WTC11 (cell line): ENCODE measurements around the gene SRGN. TPM values are rescaled to one million over a fixed set of nuclear protein-coding genes. Genes with fewer than 3 reads are reported as not detected.

ENCODE experiments used
- ATAC-seq: fragments of 200-7000 bp; cut with Tn5 transposase; 2 replicates; pipeline ENCODE4 v1.10.0; 2021; ENCODE audit warnings: mild to moderate bottlenecking, moderate library complexity
- CTCF ChIA-PET: fragments of 300-600 bp; sonication (Branson Sonifier 250); formaldehyde crosslinking; loops from one replicate; lab custom pipeline; 2021; ENCODE audit warnings: antibody characterized with exemption; lab: Charles Lee
- POLR2A ChIA-PET: fragments of 350-600 bp; sonication (Branson Sonifier 250); formaldehyde crosslinking; loops from one replicate; lab custom pipeline; 2021; ENCODE audit warnings: antibody characterized with exemption; lab: Charles Lee
- DNase-seq: peaks from one replicate; pipeline ENCODE4 v3.0.0; 2021; ENCODE audit warnings: low spot score
- H3K27ac Mint-ChIP-seq: 2 replicates; pipeline ENCODE4 v1.8.0; 2021; ENCODE audit warnings: mixed read lengths
- H3K27me3 Mint-ChIP-seq: 2 replicates; pipeline ENCODE4 v1.8.0; 2021; ENCODE audit warnings: low read depth, mild to moderate bottlenecking, moderate library complexity, mixed read lengths
- H3K36me3 Mint-ChIP-seq: 2 replicates; pipeline ENCODE4 v1.8.0; 2021; ENCODE audit warnings: mixed read lengths
- H3K4me1 Mint-ChIP-seq: 2 replicates; pipeline ENCODE4 v1.8.0; 2022; ENCODE audit warnings: mixed read lengths
- H3K4me3 Mint-ChIP-seq: 2 replicates; pipeline ENCODE4 v1.8.0; 2021; ENCODE audit warnings: mild to moderate bottlenecking, moderate library complexity, mixed read lengths
- H3K9me3 Mint-ChIP-seq: 2 replicates; pipeline ENCODE4 v1.8.0; 2021; ENCODE audit warnings: mixed read lengths
- ARID4B ChIP-seq: sonication (generic); formaldehyde crosslinking; IDR thresholded peaks from 2 replicates; pipeline ENCODE4 v1.8.0; 2023; ENCODE audit warnings: missing genetic modification reagents, mild to moderate bottlenecking, borderline replicate concordance
- CTCF ChIP-seq: fragments of 200-600 bp; IDR thresholded peaks from 2 replicates; pipeline ENCODE4 v1.8.0; 2022; ENCODE audit warnings: antibody characterized with exemption
- E2F1 ChIP-seq: sonication (generic); formaldehyde crosslinking; IDR thresholded peaks from 2 replicates; pipeline ENCODE4 v1.8.0; 2022; ENCODE audit warnings: mild to moderate bottlenecking, missing genetic modification reagents
- E2F4 ChIP-seq: sonication (generic); formaldehyde crosslinking; IDR thresholded peaks from 2 replicates; pipeline ENCODE4 v1.8.1; 2022; ENCODE audit warnings: low read depth, mild to moderate bottlenecking, moderate library complexity, missing genetic modification reagents, borderline replicate concordance
- ESRRA ChIP-seq: sonication (generic); formaldehyde crosslinking; IDR thresholded peaks from 2 replicates; pipeline ENCODE4 v1.8.1; 2022; ENCODE audit warnings: mild to moderate bottlenecking, missing genetic modification reagents, borderline replicate concordance
- ETV6 ChIP-seq: sonication (generic); formaldehyde crosslinking; IDR thresholded peaks from 2 replicates; pipeline ENCODE4 v1.8.1; 2022; ENCODE audit warnings: mild to moderate bottlenecking, missing genetic modification reagents
- FOXP1 ChIP-seq: sonication (generic); formaldehyde crosslinking; IDR thresholded peaks from 2 replicates; pipeline ENCODE4 v1.8.0; 2022; ENCODE audit warnings: missing genetic modification reagents, mild to moderate bottlenecking, moderate library complexity, borderline replicate concordance
- IRF1 ChIP-seq: sonication (generic); formaldehyde crosslinking; IDR thresholded peaks from 2 replicates; pipeline ENCODE4 v1.8.0; 2023; ENCODE audit warnings: missing genetic modification reagents
- JAZF1 ChIP-seq: fragments of 250-450 bp; sonication (Bioruptor Pico); IDR thresholded peaks from 2 replicates; pipeline ENCODE4 v1.9.0; 2021; ENCODE audit warnings: moderate library complexity, mild to moderate bottlenecking, inconsistent platforms
- KAT7 ChIP-seq: sonication (generic); formaldehyde crosslinking; IDR thresholded peaks from 2 replicates; pipeline ENCODE4 v1.8.1; 2023; ENCODE audit warnings: missing genetic modification reagents, mild to moderate bottlenecking, borderline replicate concordance
- MAX ChIP-seq: sonication (generic); formaldehyde crosslinking; IDR thresholded peaks from 2 replicates; pipeline ENCODE4 v1.8.0; 2022; ENCODE audit warnings: mild to moderate bottlenecking, missing genetic modification reagents
- MXD4 ChIP-seq: fragments of 250-450 bp; sonication (Bioruptor Pico); IDR thresholded peaks from 2 replicates; pipeline ENCODE4 v1.8.0; 2021; ENCODE audit warnings: mild to moderate bottlenecking, moderate library complexity, borderline replicate concordance
- NR3C1 ChIP-seq: sonication (generic); formaldehyde crosslinking; conservative IDR thresholded peaks from 2 replicates; pipeline ENCODE4 v1.8.1; 2023; ENCODE audit warnings: low read depth, mild to moderate bottlenecking, missing genetic modification reagents
- SP1 ChIP-seq: sonication (generic); formaldehyde crosslinking; conservative IDR thresholded peaks from 2 replicates; pipeline ENCODE4 v1.8.1; 2022; ENCODE audit warnings: missing genetic modification reagents
- USF2 ChIP-seq: sonication (generic); formaldehyde crosslinking; IDR thresholded peaks from 2 replicates; pipeline ENCODE4 v1.8.1; 2023; ENCODE audit warnings: mild to moderate bottlenecking, missing genetic modification reagents, moderate library complexity
- ZBTB21 ChIP-seq: sonication (generic); formaldehyde crosslinking; IDR thresholded peaks from 2 replicates; pipeline ENCODE4 v1.8.1; 2023; ENCODE audit warnings: mild to moderate bottlenecking, missing genetic modification reagents, borderline replicate concordance
- ZMAT4 ChIP-seq: fragments of 250-450 bp; sonication (Bioruptor Pico); IDR thresholded peaks from 2 replicates; pipeline ENCODE4 v1.9.0; 2021; ENCODE audit warnings: mild to moderate bottlenecking
- ZNF396 ChIP-seq: fragments of 250-450 bp; sonication (Bioruptor Pico); IDR thresholded peaks from 2 replicates; pipeline ENCODE4 v1.8.0; 2021; ENCODE audit warnings: mild to moderate bottlenecking, moderate library complexity, borderline replicate concordance
- ZNF512 ChIP-seq: sonication (generic); formaldehyde crosslinking; IDR thresholded peaks from 2 replicates; pipeline ENCODE4 v1.8.1; 2022; ENCODE audit warnings: missing genetic modification reagents, borderline replicate concordance
- ZNF671 ChIP-seq: fragments of 250-450 bp; sonication (Bioruptor Pico); IDR thresholded peaks from 2 replicates; pipeline ENCODE4 v1.8.0; 2021; ENCODE audit warnings: mild to moderate bottlenecking
- total RNA-seq: library from RNA; stranded (reverse); gene quantifications from 3 replicates; pipeline ENCODE4 v1.2.3, GENCODE V29; 2021

Gene SRGN
- total RNA-seq, 1 experiment from 2014 or later, result 1.4 TPM

- ATAC-seq (peak; percentile 50), DNase-seq (peak; percentile 60)
- no peak for TF ChIP-seq NR3C1 (CRISPR knock-in tag)
- no peak for TF ChIP-seq ZNF396 (CRISPR knock-in tag)
- TF ChIP-seq ESRRA (CRISPR knock-in tag), result no peak
- TF ChIP-seq ZBTB21 (CRISPR knock-in tag), result no peak
- TF ChIP-seq ZNF671 (CRISPR knock-in tag), result no peak
- H3K36me3 Mint-ChIP-seq, result no peaks in the 10 kb centered on the region
- ChIA-PET CTCF (no interaction called here), POLR2A (no interaction called here)
- H3K27me3 Mint-ChIP-seq, result no peaks in the 10 kb centered on the region
- H3K9me3 Mint-ChIP-seq, result no peaks in the 10 kb centered on the region
- H3K4me3 Mint-ChIP-seq, result peak overlapping the region; percentile 89
- peaks cover 17% of the 10 kb centered on the region for H3K4me1 Mint-ChIP-seq
- peak overlapping the region; percentile 98 for H3K27ac Mint-ChIP-seq
These were observed 35.4 kb downstream of the SRGN start for GRCh38 chr10:69123306-69123746.

GRCh38 chr10:69123747-69124562 is 36.1 kb downstream of the SRGN start, which contains the start of gene VPS26A:
TSS of gene VPS26A (plus strand) at chr10:69124178. CDS start at chr10:69124278, 100 bp downstream.
- ATAC-seq, result peak; percentile 95
- peak within 1 kb of the TSS; percentile 98 for H3K27ac Mint-ChIP-seq
- no peaks in the 10 kb centered on the region for H3K36me3 Mint-ChIP-seq
- H3K4me1 Mint-ChIP-seq, result peaks cover 17% of the 10 kb centered on the region
- no peaks in the 10 kb centered on the region for H3K27me3 Mint-ChIP-seq
- H3K4me3 Mint-ChIP-seq, result peak within 1 kb of the TSS; percentile 95
- DNase-seq, result peak; percentile 99
- CTCF ChIA-PET, result no interaction called here
- no peaks in the 10 kb centered on the region for H3K9me3 Mint-ChIP-seq
- POLR2A ChIA-PET, result no interaction called here
- TF ChIP-seq MXD4 (CRISPR knock-in tag), result no peak
- no peak for TF ChIP-seq CTCF
- TF ChIP-seq KAT7 (CRISPR knock-in tag), result peak; percentile 83; the same call in 1 of the 2 replicates
- TF ChIP-seq E2F4, result no peak
- TF ChIP-seq ARID4B, result peak; percentile 75; the same call in 1 of the 2 replicates
- TF ChIP-seq ETV6 (CRISPR knock-in tag), result peak; percentile 69; the same call in 1 of the 2 replicates
- peak; percentile 99 for TF ChIP-seq USF2
- no peak for TF ChIP-seq IRF1 (CRISPR knock-in tag)
- no peak for TF ChIP-seq E2F1
- TF ChIP-seq JAZF1 (CRISPR knock-in tag), result no peak
- peak; percentile 59; the same call in 1 of the 2 replicates for TF ChIP-seq FOXP1 (CRISPR knock-in tag)
- no peak for TF ChIP-seq ZNF512
- peak; percentile 93 for TF ChIP-seq SP1
- peak; percentile 47; the same call in 1 of the 2 replicates for TF ChIP-seq ZMAT4 (CRISPR knock-in tag)
- TF ChIP-seq MAX (CRISPR knock-in tag), result peak; percentile 38; the same call in 1 of the 2 replicates
